ENCODE measurements around the gene SETD7. TPM values are rescaled to one million over a fixed set of nuclear protein-coding genes. Genes with fewer than 3 reads are reported as not detected.

SETD7 gene
- total RNA-seq, 1 donor from 2014 or later: 22.6 TPM

- DNase-seq: no peak
- TF ChIP-seq CTCF (IDR thresholded peaks at IDR 0.05; ENCODE audit: partially characterized antibody, unreplicated experiment): no peak
- no peak overlapping the region for H3K4me3 Mint-ChIP-seq (ENCODE audit: unreplicated experiment)
- H3K27ac Mint-ChIP-seq (ENCODE audit: unreplicated experiment): no peak overlapping the region
- peaks cover 4% of the 10 kb centered on the region for H3K36me3 Mint-ChIP-seq (ENCODE audit: unreplicated experiment)
- H3K9me3 Mint-ChIP-seq (ENCODE audit: unreplicated experiment): peaks cover 2% of the 10 kb centered on the region
- peaks cover 14% of the 10 kb centered on the region for H3K4me1 Mint-ChIP-seq (ENCODE audit: low read depth, unreplicated experiment)
- H3K27me3 Mint-ChIP-seq (ENCODE audit: unreplicated experiment): no peaks in the 10 kb centered on the region
Observed at GRCh38 chr4:139600662-139601061, 44.6 kb upstream of the SETD7 start.

- peaks cover 4% of the 10 kb centered on the region for H3K36me3 Mint-ChIP-seq (ENCODE audit: unreplicated experiment)
- no peak for TF ChIP-seq CTCF (IDR thresholded peaks at IDR 0.05; ENCODE audit: partially characterized antibody, unreplicated experiment)
- no peak for DNase-seq
- H3K4me1 Mint-ChIP-seq (ENCODE audit: low read depth, unreplicated experiment): peaks cover 12% of the 10 kb centered on the region
- H3K27me3 Mint-ChIP-seq (ENCODE audit: unreplicated experiment): no peaks in the 10 kb centered on the region
- H3K27ac Mint-ChIP-seq (ENCODE audit: unreplicated experiment): no peak overlapping the region
- H3K9me3 Mint-ChIP-seq (ENCODE audit: unreplicated experiment): peaks cover 2% of the 10 kb centered on the region
- no peak overlapping the region for H3K4me3 Mint-ChIP-seq (ENCODE audit: unreplicated experiment)
Observed at GRCh38 chr4:139599594-139600374, 43.8 kb upstream of the SETD7 start.

GRCh38 chr4:139599076-139599475, 43.1 kb upstream of the SETD7 start:
- Mint-ChIP-seq H3K27me3 (ENCODE audit: unreplicated experiment) (no peaks in the 10 kb centered on the region), H3K9me3 (ENCODE audit: unreplicated experiment) (peaks cover 2% of the 10 kb centered on the region), H3K4me3 (ENCODE audit: unreplicated experiment) (no peak overlapping the region), H3K4me1 (ENCODE audit: low read depth, unreplicated experiment) (peaks cover 15% of the 10 kb centered on the region), H3K36me3 (ENCODE audit: unreplicated experiment) (peaks cover 4% of the 10 kb centered on the region), H3K27ac (ENCODE audit: unreplicated experiment) (no peak overlapping the region)
- no peak for DNase-seq
- no peak for TF ChIP-seq CTCF (IDR thresholded peaks at IDR 0.05; ENCODE audit: partially characterized antibody, unreplicated experiment)

GRCh38 chr4:139596684-139597279, 40.8 kb upstream of the SETD7 start:
- Mint-ChIP-seq H3K27me3 (ENCODE audit: unreplicated experiment) (peaks cover 1% of the 10 kb centered on the region), H3K4me3 (ENCODE audit: unreplicated experiment) (no peak overlapping the region), H3K27ac (ENCODE audit: unreplicated experiment) (no peak overlapping the region), H3K4me1 (ENCODE audit: low read depth, unreplicated experiment) (peaks cover 26% of the 10 kb centered on the region), H3K36me3 (ENCODE audit: unreplicated experiment) (peaks cover 4% of the 10 kb centered on the region), H3K9me3 (ENCODE audit: unreplicated experiment) (peaks cover 5% of the 10 kb centered on the region)
- DNase-seq: no peak
- TF ChIP-seq CTCF (IDR thresholded peaks at IDR 0.05; ENCODE audit: partially characterized antibody, unreplicated experiment): no peak
